Endothelial cell of umbilical vein (primary cell): ENCODE data around the gene TBX20.

Source experiments
- CTCF ChIP-seq, 2 donors: IDR thresholded peaks; 1 replicate in 1 of 2; 2 replicates in 1 of 2; pipeline ENCODE4 v1.5.1; 2011; ENCODE audit warnings: low read length in 2 of 2, mild to moderate bottlenecking in 2 of 2, moderate library complexity in 2 of 2, control low read depth in 1 of 2, inconsistent platforms in 1 of 2, low read depth in 1 of 2; ENCODE audit not compliant: insufficient read depth in 1 of 2; ENCODE audit errors: extremely low read depth in 1 of 2
- EZH2 ChIP-seq: IDR thresholded peaks from 2 replicates; pipeline ENCODE4 v1.6.1; 2012; ENCODE audit warnings: borderline replicate concordance, low read depth, mild to moderate bottlenecking, moderate library complexity, low read length, inconsistent platforms; ENCODE audit not compliant: severe bottlenecking
- FOS ChIP-seq: IDR thresholded peaks from 2 replicates; pipeline ENCODE4 v1.6.1; 2011; ENCODE audit warnings: mild to moderate bottlenecking, low read length, moderate library complexity, borderline replicate concordance; ENCODE audit not compliant: insufficient read depth
- GATA2 ChIP-seq: IDR thresholded peaks from 2 replicates; pipeline ENCODE4 v1.7.0; 2011; ENCODE audit warnings: low read depth, mild to moderate bottlenecking, moderate library complexity, mixed read lengths, low read length; ENCODE audit not compliant: insufficient read length, insufficient read depth
- JUN ChIP-seq: IDR thresholded peaks from 2 replicates; pipeline ENCODE4 v1.6.1; 2011; ENCODE audit warnings: borderline replicate concordance, low read depth; ENCODE audit not compliant: insufficient read length, insufficient read depth
- MYC ChIP-seq: IDR thresholded peaks from one replicate; pipeline ENCODE4 v1.6.1; 2011; ENCODE audit warnings: mild to moderate bottlenecking, low read depth, low read length
- POLR2A ChIP-seq: IDR thresholded peaks from 2 replicates; pipeline ENCODE4 v1.6.1; 2012; ENCODE audit warnings: low read depth, mild to moderate bottlenecking, control low read depth, low read length
- POLR2AphosphoS5 ChIP-seq: IDR thresholded peaks from 2 replicates; pipeline ENCODE4 v1.6.1; 2012; ENCODE audit warnings: low read depth, mild to moderate bottlenecking, control low read depth, low read length, moderate library complexity; ENCODE audit not compliant: insufficient read depth

- TF ChIP-seq POLR2A, result no peak
- no peak for TF ChIP-seq CTCF (IDR thresholded peaks at IDR 0.05; ENCODE audit: extremely low read depth in 1 of 2, insufficient read depth in 1 of 2, low read depth in 1 of 2, low read length in 2 of 2)
- no peak for TF ChIP-seq POLR2AphosphoS5
- no peak for TF ChIP-seq FOS
- TF ChIP-seq GATA2, result no peak
- TF ChIP-seq EZH2, result no peak
- no peak for TF ChIP-seq MYC
- no peak for TF ChIP-seq JUN
Measured at GRCh38 chr7:35259523-35259908, 5.6 kb upstream of the TBX20 start.
